NCI-H526 treated with DMSO at 0.1 percent for 48 hours (cell line): ENCODE measurements around the gene PRKD1.
A peak's percentile ranks its signal among the peaks of the same experiment; 100 is the strongest.
"Not testable (repeated sequence)": the region's sequence is repeated elsewhere in the genome, so short reads cannot be mapped to it uniquely, and the experiment has no call there.

Source experiments
- DNase-seq: peaks from one replicate; lab custom pipeline; 2025; lab: John Stamatoyannopoulos, UW

The PRKD1 gene

GRCh38 chr14:29900609-29901350 is 26.9 kb downstream of the PRKD1 start:
- DNase-seq, result peak; percentile 5

DNA sequence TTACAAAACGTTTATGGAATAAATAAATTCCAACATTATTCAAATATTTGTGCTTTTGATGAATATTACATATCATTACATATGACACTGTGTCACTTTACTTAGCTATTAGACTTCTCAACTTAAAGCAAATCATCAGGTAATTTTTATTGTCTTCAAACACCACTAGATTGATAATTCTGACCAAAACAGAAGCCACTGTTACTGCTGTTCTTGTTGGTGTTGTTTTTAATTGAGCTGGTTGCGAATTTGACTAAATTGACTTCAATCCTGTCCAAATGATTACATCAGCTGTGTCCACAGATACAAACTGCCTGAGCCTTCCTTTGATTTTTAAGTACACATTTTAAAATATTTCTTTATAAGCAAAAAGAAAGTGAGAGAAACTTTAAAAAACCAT is 29.2 kb downstream of the PRKD1 start:
- peak; percentile 23 for DNase-seq

DNA sequence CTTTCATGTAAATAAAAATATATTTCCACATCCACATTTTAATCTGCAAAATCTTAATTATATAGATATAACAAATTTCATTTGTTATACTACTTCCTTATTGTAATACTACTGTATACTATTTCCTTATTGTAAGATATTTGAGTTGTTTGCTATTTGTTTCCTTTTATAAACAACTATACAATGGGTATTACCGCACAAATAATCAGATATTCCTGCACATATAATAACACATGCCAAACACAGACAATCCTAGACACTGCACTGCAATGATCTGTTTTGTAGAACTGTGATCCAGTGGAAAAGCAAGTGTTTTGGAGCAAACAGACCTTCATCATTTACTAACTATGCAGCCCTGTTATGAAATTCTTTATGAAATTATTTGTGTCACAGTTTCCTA is 30.5 kb downstream of the PRKD1 start:
- DNase-seq, result no peak

DNA sequence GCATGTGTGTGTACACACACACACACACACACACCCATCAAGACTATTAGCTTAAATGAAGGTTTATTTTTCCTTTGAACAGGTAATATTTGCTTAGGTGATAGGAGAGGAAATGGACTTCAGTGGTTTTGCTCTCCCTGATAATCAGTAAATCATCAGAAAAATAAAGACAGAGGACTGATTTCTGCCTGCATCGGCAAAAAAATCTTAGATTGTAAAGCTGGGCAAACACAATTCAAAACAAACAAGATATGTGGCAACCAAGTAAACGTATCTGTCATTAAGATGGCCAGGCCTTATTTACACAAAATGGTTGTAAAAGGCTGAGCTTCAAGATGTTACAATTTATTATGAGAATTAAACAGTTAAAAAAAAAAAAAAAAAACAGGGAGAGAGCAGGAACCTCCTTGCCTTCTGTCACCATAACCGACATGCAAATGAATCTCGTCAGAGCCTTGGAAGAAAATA is 31.3 kb downstream of the PRKD1 start:
- peak; percentile 28 for DNase-seq

GRCh38 chr14:29895591-29896083 is 32.0 kb downstream of the PRKD1 start:
- no peak for DNase-seq

- no peak for DNase-seq
These were observed 33.7 kb downstream of the PRKD1 start for GRCh38 chr14:29893989-29894388.

DNA sequence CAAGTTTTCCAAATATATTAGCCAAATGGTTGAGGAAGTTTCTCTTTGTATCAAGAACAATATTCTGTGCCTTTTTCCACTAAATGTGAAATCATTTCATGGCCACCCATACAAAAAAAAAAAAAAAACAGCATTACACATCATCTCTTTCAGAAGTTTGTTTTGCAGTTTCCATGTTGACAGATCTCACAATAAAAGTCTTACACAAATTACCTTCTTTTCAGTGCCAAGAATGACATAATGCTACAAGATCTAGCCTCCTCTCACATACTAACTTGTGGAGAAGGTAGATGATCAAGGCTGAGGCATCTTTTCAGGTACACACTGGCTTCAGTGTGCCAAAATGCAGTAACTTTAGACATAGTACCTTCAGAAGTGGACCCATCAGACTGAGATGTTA is 35.3 kb downstream of the PRKD1 start:
- DNase-seq, result no peak

- DNase-seq, result no peak
These were observed 41.7 kb downstream of the PRKD1 start for GRCh38 chr14:29885988-29886387.

GRCh38 chr14:29868000-29868399 is 59.6 kb downstream of the PRKD1 start:
- no peak for DNase-seq

DNA sequence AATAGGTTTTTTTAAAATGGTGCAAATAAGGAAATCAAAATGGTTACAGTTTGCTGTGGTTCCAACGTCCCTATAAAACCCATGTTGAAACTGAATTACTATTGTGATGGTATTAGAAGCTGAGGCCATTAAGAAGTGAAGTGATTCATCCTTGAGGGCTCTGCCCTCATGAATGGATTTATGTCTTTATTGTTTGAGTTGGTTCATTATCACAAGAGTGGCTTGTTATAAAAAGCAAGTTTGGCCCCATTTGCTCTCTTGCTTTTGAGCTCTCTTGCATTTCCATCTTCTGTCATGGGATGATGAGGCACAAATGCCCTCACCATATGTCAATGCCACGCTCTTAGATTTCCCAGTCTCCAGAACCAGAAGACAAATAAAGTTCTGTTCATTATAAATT is 62.3 kb downstream of the PRKD1 start:
- DNase-seq, result no peak

DNA sequence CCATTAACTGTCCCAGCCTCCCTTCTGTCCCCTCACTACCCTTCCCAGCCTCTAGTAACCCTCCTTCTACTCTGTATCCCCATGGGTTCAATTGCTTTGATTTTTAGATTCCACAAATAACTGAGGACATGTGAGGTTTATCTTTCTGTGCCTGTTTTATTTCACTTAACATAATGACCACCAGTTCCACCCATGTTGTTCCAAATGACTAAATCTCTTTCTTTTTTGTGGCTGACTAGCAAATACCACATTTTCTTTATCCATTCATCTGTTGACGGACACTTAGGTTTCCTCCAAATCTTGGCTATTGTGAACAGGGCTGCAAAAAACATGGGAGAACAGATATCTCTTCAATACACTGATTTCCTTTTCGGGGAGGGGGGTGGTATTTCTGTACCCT is 65.7 kb downstream of the PRKD1 start:
- no peak for DNase-seq

- DNase-seq, result no peak
These were observed 69.3 kb downstream of the PRKD1 start for GRCh38 chr14:29858299-29858698.

- no peak for DNase-seq
These were observed 70.1 kb downstream of the PRKD1 start for GRCh38 chr14:29857551-29857950.

GRCh38 chr14:29856516-29856915 is 71.1 kb downstream of the PRKD1 start:
- DNase-seq, result no peak

DNA sequence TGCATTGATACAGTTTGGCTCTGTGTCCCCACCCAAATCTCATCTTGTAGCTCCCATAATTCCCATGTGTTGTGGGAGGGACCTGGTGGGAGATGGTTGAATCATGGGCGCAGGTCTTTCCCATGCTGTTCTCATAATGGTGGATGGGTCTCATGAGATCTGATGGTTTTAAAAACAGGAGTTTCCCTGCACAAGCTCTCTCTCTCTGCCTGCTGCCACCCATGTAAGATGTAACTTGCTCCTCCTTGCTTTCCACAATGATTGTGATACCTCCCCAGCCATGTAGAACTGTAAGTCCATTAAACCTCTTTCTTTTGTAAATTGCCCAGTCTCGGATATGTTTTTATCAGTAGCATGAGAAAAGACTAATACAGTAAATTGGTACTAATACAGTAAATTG is 74.0 kb downstream of the PRKD1 start:
- DNase-seq, result not testable (repeated sequence)

- no peak for DNase-seq
These were observed 74.4 kb downstream of the PRKD1 start for GRCh38 chr14:29853272-29853671.

DNA sequence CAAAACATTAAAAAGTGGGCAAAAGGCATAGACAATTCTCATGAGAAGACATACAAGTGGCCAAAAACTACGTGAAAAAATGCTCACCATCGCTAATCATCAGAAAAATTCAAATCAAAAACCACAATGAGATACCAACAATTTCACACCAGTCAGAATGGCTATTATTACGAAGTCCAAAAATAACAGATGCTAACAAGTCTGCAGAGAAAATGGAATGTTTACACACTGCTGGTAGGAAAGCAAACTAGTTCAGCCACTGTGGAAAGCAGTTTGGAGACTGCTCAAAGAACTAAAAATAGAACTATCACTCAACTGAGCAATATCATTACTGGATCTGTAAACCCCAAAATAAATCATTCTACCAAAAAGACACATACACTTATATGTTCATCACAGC is 76.2 kb downstream of the PRKD1 start:
- no peak for DNase-seq

GRCh38 chr14:29847056-29847380 is 80.6 kb downstream of the PRKD1 start:
- no peak for DNase-seq

DNA sequence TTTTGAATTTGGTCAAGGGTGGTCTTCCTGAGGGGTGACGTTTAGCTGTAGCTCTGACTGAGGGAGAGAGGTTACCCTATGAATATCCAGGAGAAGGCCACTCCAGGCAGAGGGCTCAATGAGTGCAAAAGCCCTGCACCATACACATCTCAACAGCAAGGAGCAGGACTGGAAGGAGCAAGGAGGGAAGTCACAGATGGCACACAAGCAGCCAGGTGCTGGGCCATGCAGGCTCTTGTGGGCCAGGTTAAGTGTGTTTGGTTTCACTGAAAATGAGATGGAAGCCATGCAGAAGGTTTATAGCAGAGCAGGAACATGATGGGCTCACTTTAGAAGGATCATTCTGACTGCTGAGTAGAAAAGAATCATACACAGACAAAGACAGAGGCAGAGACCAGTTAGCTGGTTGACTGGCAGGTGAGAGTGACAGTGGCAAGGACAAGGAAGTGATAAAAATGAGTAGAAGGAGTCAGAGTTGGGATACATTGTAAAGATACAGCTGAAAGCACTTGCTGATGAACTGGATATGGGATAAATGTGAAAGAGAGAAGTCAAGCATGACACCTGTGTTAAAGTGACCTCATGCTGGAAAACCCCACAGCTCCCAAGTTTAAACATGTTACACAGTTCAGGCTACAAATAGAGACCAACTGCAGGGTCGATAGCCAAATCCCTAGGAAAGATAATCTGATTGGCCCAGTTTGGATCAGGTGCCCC is 81.2 kb downstream of the PRKD1 start:
- DNase-seq, result no peak

DNA sequence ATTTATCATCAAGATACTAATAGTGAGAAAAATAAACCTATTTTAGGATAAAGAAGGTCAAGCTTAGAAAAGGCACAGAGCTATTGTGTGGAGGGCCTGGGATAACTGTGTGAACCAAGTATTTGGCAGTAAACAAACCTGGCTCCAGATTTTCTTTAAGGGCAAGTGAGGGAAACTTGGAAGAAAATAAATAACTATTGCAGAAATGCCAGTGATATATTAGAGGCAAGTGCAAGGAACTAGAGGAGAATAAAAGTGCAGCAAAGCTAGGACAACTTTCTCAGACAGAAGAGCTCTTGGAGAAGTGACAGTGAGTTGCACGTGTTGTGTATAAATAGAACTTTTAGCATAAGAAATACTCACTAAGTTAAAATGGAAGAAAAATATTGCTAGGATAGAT is 83.7 kb downstream of the PRKD1 start:
- no peak for DNase-seq

GRCh38 chr14:29842228-29842627 is 85.4 kb downstream of the PRKD1 start:
- no peak for DNase-seq

- not testable (repeated sequence) for DNase-seq
These were observed 87.2 kb downstream of the PRKD1 start for GRCh38 chr14:29840369-29840892.

DNA sequence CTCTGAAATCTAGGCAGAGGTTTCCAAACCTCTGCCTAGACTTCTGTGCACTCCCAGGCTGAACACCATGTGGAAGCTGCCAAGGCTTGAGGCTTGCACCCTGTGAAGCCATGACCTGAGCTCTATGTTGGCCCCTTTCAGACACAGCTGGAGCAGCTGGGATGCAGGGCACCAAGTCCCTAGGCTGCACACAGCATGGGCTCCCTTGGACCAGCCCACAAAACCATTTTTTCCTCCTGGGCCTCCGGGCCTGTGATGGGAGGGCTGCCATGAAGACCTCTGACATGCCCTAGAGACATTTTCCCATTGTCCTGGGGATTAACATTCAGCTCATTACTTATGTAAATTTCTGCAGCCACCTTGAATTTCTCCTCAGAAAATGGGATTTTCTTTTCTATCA is 88.0 kb downstream of the PRKD1 start:
- DNase-seq, result not testable (repeated sequence)
